T-helper 1 cell treated with Interleukin-12 subunit alpha and Interleukin-12 subunit beta and Interleukin-4 antibody, amounts not matched to agents 30 ng/mL and 1 ng/mL, for 36 hours (primary cell): ENCODE measurements around the gene CPHXL2. TPM values are rescaled to one million over a fixed set of nuclear protein-coding genes. Genes with fewer than 3 reads are reported as not detected.

ENCODE experiments used
- intact Hi-C: fragments of 100-400 bp; cut with micrococcal nuclease; formaldehyde crosslinking; loops from one replicate; pipeline ENCODE4 v1.15.1; 2024
- total RNA-seq: library from RNA; stranded (reverse); gene quantifications from 2 replicates; pipeline ENCODE4 v1.2.3, GENCODE V29; 2022

CPHXL2 gene
- total RNA-seq, result not detected in 2 replicates

DNA sequence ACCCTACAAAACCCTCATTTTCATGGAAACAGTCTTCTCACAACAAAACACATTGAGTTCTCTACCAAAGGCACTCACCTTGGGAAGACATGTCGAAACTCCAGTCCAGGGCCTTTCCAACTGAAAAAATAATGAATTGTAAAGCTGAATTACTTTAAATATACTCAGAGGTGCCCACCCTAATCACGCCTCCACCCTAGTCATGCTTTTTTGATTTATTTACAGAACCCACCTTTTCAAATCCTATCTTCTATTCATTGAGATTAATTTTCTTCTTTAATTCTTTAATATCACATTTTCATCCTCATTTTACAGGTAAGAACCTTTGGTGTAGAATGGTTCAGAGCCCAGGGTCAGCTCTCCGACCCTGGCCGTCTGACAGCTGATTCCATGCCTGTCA is at the start of gene CPHXL2:
CPHXL2 (minus strand) TSS at position 101 of the 400 bp plus-strand sequence; CDS start at position 91, 10 bp downstream.
- intact Hi-C loops, result no loop called here

DNA sequence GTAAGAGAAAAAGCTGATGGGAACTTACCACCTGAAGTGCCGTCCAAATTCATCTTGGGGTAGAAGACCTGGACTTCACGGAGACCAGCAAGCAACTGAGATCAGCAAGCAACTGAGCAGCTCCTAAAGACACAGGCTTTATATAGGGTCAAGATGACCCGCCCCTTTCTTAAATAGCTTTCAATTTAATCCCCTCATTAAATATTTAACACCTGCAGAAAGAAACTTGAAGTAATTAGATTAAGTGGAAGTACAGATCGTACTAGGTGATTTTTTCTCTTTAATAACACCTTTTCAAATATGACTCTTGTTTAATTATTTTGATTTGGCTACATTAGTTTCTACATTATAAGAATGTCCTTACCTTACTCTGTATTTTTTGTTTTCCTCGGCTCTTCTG is 49.6 kb upstream of the CPHXL2 start, which contains the start of gene CPHXL:
CPHXL (minus strand) TSS at position 101 of the 400 bp plus-strand sequence; CDS start at position 53, 48 bp downstream.
- intact Hi-C loops, result no loop called here

GRCh38 chr16:75718452-75718851 is 41.6 kb upstream of the CPHXL2 start:
- intact Hi-C loops, result no loop called here

- intact Hi-C loops, result no loop called here
These were observed 37.9 kb upstream of the CPHXL2 start for GRCh38 chr16:75714661-75715060.

- intact Hi-C loops, result no loop called here
These were observed 33.5 kb upstream of the CPHXL2 start for GRCh38 chr16:75710344-75710743.

GRCh38 chr16:75703306-75703705 is 26.5 kb upstream of the CPHXL2 start:
- intact Hi-C loops, result no loop called here

GRCh38 chr16:75702242-75702641 is 25.4 kb upstream of the CPHXL2 start:
- intact Hi-C loops, result no loop called here

GRCh38 chr16:75701361-75701760 is 24.6 kb upstream of the CPHXL2 start, which contains the start of gene DUXB:
Gene DUXB (minus strand): TSS chr16:75701461. CDS start chr16:75701418, 43 bp downstream.
- intact Hi-C loops, result no loop called here

DNA sequence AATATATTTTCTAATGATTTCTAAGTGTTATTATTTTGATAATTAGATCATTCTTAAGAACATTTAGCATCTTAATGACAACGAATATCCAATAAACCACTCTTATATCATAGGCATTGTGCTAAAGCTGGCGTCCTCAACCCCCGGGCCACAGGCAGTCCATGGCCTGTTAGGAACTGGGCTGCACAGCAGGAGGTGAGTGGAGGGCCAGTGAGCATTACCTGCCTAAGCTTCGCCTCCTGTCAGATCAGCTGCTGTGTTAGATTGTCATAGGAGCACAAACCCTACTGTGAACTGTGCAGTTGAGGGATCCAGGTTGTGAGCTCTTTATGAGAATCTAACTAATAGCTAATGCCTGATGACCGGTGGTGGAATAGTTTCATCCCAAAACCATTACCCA is 20.8 kb upstream of the CPHXL2 start:
- intact Hi-C loops, result no loop called here

DNA sequence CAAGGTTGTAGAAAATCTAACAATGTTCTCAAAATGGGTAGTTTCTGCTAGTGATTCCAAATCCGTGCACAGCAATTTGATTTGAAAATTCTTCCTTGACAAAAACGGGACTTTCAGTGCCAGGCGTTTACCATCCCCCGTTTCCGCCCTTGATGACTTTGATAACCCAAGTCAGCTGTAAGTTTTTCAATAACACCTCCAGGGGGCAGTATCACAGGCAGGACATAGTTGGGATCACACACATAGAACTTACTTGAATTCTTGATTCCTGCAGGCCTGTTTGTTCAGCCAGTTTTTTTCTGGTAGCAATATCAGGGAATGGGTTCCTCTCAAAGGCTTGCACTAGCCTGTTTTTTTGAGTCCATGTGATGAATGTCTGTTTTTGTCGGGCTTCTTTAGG is 18.9 kb upstream of the CPHXL2 start:
- intact Hi-C loops, result no loop called here

DNA sequence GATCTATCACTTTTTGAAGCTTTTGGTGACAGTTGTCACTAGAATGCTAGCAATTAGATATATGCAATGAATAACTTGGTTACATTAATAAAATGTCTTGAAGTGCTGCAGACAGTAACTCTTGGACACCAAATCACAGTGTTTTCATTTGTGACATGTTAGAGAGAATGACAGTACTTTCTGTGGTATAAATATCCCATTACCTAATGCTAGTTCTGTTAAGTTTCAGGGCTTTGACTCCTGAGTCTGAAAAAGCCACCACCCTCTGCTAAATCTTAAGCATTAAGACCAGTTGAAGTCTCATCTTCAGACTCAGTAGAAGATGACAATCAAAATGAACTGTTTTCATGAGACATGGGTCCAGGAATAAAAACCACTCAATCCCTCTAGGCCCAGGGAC is 10.6 kb upstream of the CPHXL2 start:
- intact Hi-C loops, result no loop called here

DNA sequence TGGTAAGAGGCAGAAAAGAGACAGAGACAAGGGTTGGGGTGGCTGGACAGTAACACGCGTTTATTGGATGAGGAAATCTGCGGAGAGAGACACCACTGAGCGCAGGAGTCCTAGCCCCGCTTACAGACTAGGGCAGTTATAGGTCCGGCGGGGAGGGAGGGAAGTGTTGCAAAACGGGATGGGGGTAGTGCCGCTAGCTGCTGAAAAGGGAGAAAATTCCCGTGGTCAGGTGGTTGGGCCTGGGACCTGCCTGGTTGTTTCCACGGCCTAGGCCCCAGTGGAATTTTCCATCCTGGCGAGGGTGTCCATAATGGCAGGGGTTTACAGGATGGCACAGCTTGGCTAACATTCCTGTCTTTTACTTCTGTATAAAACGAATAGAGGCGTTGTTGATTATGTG is 5.5 kb upstream of the CPHXL2 start:
- intact Hi-C loops, result no loop called here

- intact Hi-C loops, result no loop called here
These were observed 2.6 kb upstream of the CPHXL2 start for GRCh38 chr16:75679366-75679765.

GRCh38 chr16:75667503-75667902 is 9.3 kb downstream of the CPHXL2 start:
- intact Hi-C loops, result no loop called here

GRCh38 chr16:75660726-75661302 is 16.0 kb downstream of the CPHXL2 start:
- intact Hi-C loops, result no loop called here

DNA sequence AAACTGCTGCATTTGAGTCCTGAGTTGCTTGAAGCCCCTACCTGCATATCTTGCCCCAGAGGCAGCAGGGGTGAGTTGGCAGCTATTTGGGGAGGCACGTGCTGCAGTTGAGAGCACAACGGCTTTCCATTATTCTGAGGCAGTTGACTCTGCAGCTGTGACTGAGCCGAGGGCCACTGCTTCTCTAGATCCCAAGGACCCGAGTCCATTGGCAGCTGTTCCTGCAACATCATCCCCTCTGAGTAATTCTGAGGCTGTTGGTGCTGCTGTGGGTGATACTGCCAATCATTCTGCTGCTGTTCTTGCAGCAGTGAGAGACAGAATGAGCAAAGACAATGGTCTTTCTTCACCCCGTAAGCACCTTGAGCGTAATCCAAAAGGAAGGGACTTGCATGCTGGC is 16.5 kb downstream of the CPHXL2 start:
- intact Hi-C loops, result no loop called here

- intact Hi-C loops, result no loop called here
These were observed 18.6 kb downstream of the CPHXL2 start for GRCh38 chr16:75658175-75658574.

DNA sequence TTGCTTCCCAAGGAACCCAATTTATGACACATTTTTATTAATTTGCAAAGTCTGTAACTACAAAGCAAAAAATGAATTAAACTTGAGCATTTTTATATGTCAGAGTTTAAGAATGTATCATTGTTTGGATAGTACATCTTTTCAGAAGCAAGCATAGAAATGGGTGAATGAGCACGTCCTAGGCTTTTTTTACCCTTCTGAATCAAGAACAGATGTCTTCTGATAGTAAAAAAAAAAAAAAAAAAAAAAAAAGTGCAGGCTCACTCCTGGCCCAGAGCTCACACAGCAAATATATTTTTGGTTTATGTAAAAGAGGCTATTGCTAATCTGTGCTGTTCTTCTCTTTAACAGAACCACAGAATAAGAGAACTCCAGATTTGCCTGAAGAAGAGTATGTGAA is 22.9 kb downstream of the CPHXL2 start:
- intact Hi-C loops, result no loop called here

GRCh38 chr16:75648265-75649076 is 28.3 kb downstream of the CPHXL2 start:
- intact Hi-C loops, result loop anchor here (1.0 to 10.0 kb wide), 6 partner anchors 574 to 1564 kb away; partner anchors contain the start of genes GLG1 and WDR59

DNA sequence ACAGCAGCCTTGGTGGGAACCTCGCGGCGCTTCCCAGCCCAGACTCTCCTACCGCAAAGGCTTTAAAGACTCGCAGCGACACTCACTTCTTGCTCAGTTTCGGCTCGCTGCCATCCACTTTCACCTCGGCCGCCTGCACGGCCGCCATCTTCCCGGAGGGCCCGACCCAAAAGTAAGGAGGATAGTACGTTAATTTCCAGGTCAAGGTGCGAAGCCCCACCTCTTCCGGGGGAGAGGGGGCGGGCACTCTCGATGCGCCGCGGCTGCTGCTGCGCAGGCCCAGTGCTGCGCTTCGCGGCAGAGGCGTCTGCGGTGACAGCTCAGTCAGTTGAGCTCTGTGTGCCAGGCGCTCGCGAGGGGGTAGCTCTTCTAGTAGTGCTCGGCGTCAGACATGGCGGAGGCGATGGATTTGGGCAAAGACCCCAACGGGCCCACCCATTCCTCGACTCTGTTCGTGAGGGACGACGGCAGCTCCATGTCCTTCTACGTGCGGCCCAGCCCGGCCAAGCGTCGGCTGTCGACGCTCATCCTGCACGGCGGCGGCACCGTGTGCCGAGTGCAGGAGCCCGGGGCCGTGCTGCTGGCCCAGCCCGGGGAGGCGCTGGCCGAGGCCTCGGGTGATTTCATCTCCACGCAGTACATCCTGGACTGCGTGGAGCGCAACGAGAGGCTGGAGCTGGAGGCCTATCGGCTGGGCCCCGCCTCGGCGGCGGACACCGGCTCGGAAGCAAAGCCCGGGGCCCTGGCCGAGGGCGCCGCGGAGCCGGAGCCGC is 29.1 kb downstream of the CPHXL2 start, which contains the start of the genes KARS1 and TERF2IP:
KARS1 (minus strand) TSS at position 174 of the 773 bp plus-strand sequence; CDS start at position 148, 26 bp downstream.
TERF2IP (plus strand) TSS at position 282 of the 773 bp plus-strand sequence; CDS start at position 392, 110 bp downstream.
- intact Hi-C loops, result loop anchor here (1.0 to 10.0 kb wide), 18 partner anchors 19 to 1565 kb away; partner anchors contain the start of genes ADAT1, CFDP1, GABARAPL2 and GLG1

DNA sequence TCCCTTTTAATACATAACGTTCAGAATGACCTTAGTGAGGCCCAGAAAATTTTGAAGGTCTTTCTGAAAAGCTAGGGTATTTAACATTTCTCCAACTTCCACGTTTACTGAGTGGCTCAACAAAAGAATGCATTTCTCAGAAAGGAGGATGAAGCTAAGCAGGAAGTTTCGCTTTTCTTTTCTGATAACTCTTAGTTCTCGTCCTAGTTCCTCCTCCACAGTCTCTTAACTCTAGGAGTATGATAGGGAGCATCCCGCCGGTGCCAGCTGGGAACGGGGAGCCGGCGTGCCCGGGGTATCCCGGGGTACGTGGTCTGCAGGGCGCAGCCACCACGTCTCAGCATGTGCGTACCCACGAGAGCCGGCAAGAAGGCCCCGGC is 29.7 kb downstream of the CPHXL2 start:
- intact Hi-C loops, result loop anchor here (1.0 to 10.0 kb wide), 15 partner anchors 19 to 1543 kb away; partner anchors contain the start of genes ADAT1, CFDP1, GABARAPL2 and GLG1
